ENCODE measurements around the gene PMPCA. TPM values are rescaled to one million over a fixed set of nuclear protein-coding genes. Genes with fewer than 3 reads are reported as not detected.
A peak's percentile ranks its signal among the peaks of the same experiment; 100 is the strongest.

Gene PMPCA
- total and polyA plus RNA-seq, 4 donors = 27.0 to 75.6 (median 41.6) TPM

DNA sequence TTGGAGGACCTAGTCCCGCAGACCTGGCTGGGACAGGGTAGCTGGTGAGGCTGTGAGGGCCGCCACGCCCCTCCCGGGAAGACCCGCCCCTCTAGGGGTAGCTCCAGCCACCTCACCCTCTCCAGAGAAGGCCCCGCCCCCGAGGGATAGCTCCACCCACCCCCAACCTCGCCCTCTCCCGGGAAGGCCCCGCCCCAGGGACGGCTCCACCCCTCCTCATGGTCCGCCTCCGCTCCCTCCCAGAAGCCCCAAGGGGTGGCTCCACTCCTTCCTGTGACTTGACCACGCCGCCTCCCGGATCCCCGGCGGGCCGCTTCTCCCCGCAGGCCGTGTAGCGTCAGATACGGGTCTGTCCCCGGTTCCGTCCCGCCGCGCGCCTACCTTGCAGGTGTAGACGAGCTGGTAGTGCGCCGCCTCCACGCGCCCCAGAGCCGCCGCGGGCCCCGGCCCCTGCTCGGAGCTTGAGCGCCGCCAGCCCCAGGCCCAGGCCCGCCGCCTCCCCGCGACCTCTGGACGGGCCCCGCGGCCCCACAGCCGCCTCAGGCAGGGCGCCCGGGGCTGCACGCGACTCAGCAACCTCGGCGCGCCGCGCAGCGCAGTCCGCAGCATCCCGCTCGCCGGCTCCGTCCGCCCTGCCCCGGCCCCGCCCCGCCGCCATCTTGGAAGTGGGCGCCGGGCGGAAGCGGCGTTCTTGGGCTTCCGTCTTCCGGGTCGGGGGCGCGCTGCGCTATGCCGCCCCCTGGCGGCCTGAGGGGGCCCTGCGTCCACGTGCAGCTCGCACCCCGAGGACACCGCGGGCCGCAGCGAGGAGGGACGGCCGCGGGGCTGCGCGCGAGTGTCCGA, 47.1 kb upstream of the PMPCA start, which contains the start of gene DNLZ (continued):
- TF ChIP-seq, protein P1, sequence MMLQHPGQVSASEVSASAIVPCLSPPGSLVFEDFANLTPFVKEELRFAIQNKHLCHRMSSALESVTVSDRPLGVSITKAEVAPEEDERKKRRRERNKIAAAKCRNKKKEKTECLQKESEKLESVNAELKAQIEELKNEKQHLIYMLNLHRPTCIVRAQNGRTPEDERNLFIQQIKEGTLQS (IDR thresholded peaks at IDR 0.05) = no peak
- TF ChIP-seq, protein P2, sequence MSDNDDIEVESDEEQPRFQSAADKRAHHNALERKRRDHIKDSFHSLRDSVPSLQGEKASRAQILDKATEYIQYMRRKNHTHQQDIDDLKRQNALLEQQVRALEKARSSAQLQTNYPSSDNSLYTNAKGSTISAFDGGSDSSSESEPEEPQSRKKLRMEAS (IDR thresholded peaks at IDR 0.05) = no peak
- TF ChIP-seq SP1 (IDR thresholded peaks at IDR 0.05) (peak; percentile 24), YY1 (IDR thresholded peaks at IDR 0.05) (peak; percentile 94)

DNA sequence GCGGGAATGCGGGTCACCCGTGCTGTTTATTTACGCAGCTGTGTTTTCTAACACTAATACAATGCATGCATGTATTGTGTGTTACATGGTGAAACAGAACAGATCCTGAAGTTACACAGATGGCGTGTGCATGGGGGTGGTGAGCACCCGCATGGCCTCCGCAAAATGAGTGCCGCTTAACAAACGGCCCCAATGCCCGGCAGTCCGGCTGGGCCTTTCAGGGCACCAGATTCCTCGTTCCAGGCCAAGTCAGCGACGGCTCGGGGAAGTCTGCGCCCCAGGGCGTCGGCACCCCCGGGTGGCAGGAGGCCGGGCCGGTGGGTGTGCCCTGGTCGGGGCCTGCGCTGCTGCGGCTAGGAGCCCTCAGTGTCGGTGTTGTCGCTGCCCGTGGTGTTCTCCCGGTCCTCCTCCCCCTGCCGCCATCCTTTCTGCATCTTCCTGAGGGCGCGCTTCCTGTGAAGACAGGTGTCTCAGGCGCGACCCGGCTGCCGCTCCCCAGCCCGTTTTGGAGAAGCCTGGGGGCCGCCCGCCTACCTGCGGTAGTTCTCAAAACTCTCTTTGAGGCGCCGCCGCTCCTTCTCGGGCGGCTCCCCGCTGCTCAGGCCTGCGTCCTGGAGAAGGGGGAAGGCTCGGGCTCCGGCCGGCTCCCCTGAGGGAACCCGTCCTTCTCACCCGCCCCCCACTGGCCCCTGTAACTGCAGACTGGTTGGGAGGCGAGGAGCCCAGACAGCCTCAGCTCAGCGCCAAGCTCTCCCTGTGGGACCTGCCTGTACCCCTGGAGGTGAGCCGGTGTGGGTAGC, 46.3 kb upstream of the PMPCA start:
- H3K4me1 ChIP-seq (ENCODE audit: control insufficient read depth in 4 of 4, insufficient read depth in 4 of 4, low read length in 3 of 4) = peaks cover 5 to 13% (median 6%) of the 10 kb centered on the region in 4 donors
- no peak for DNase-seq (ENCODE audit: low spot score)
- no peak for TF ChIP-seq NR2F2 (IDR thresholded peaks at IDR 0.05)
- TF ChIP-seq JUND (IDR thresholded peaks at IDR 0.05) = no peak
- TF ChIP-seq, protein P1 (IDR thresholded peaks at IDR 0.05) = no peak
- no peak for TF ChIP-seq RAD21 (IDR thresholded peaks at IDR 0.05)
- no peak for TF ChIP-seq CTCF (IDR thresholded peaks at IDR 0.05; ENCODE audit: low read depth, low read length, missing input control)
- no peak for TF ChIP-seq GABPA (IDR thresholded peaks at IDR 0.05 in 1 of 2, conservative IDR thresholded peaks at IDR 0.05 in 1 of 2)
- H3K27me3 ChIP-seq (ENCODE audit: control insufficient read depth in 4 of 4, insufficient read depth in 4 of 4, low read length in 3 of 4) = no peaks in the 10 kb centered on the region
- no peaks in the 10 kb centered on the region for H3K9me3 ChIP-seq (ENCODE audit: control insufficient read depth in 4 of 4, low read length in 3 of 4)
- H3K36me3 ChIP-seq (ENCODE audit: control insufficient read depth in 4 of 4, insufficient read depth in 3 of 4, low read depth in 1 of 4, low read length in 3 of 4) = peaks cover 0 to 3% (median 0%) of the 10 kb centered on the region in 4 donors
- peak overlapping the region in 1 of 3 donors; percentile 95 for H3K4me3 ChIP-seq (ENCODE audit: low read depth in 1 of 3, low read length in 3 of 3)
- no peak overlapping the region for H3K9ac ChIP-seq (ENCODE audit: low read depth in 1 of 2, low read length in 2 of 2)
- WGBS = 51% methylated on average over 54 of the region's 54 CpGs
- no peak overlapping the region for H3K27ac ChIP-seq (ENCODE audit: low read depth in 1 of 2, low read length in 2 of 2)

- H3K4me3 ChIP-seq (ENCODE audit: low read depth in 1 of 3, low read length in 3 of 3) = no peak overlapping the region
- H3K27me3 ChIP-seq (ENCODE audit: control insufficient read depth in 4 of 4, insufficient read depth in 4 of 4, low read length in 3 of 4) = no peaks in the 10 kb centered on the region
- peaks cover 5 to 13% (median 6%) of the 10 kb centered on the region in 4 donors for H3K4me1 ChIP-seq (ENCODE audit: control insufficient read depth in 4 of 4, insufficient read depth in 4 of 4, low read length in 3 of 4)
- H3K27ac ChIP-seq (ENCODE audit: low read depth in 1 of 2, low read length in 2 of 2) = no peak overlapping the region
- TF ChIP-seq FOXA1 (IDR thresholded peaks at IDR 0.05) (no peak), HNF4A (conservative IDR thresholded peaks at IDR 0.05) (no peak), HNF4G (IDR thresholded peaks at IDR 0.05) (no peak), GABPA (IDR thresholded peaks at IDR 0.05 in 1 of 2, conservative IDR thresholded peaks at IDR 0.05 in 1 of 2) (no peak), NR2F2 (IDR thresholded peaks at IDR 0.05) (no peak), EGR1 (IDR thresholded peaks at IDR 0.05; ENCODE audit: low read depth in 2 of 2) (no peak), RAD21 (IDR thresholded peaks at IDR 0.05) (no peak), SP1 (IDR thresholded peaks at IDR 0.05) (no peak)
- TF ChIP-seq, protein P2 (IDR thresholded peaks at IDR 0.05) = no peak
- TF ChIP-seq, protein P1 (IDR thresholded peaks at IDR 0.05) = no peak
- DNase-seq (ENCODE audit: low spot score) = peak; percentile 48
- no peaks in the 10 kb centered on the region for H3K9me3 ChIP-seq (ENCODE audit: control insufficient read depth in 4 of 4, low read length in 3 of 4)
- H3K36me3 ChIP-seq (ENCODE audit: control insufficient read depth in 4 of 4, insufficient read depth in 3 of 4, low read depth in 1 of 4, low read length in 3 of 4) = peaks cover 0 to 1% (median 0%) of the 10 kb centered on the region in 4 donors
- H3K9ac ChIP-seq (ENCODE audit: low read depth in 1 of 2, low read length in 2 of 2) = no peak overlapping the region
- WGBS = 84% methylated on average over 31 of the region's 31 CpGs
Measured at GRCh38 chr9:136364942-136365774, 45.3 kb upstream of the PMPCA start.

All from liver (tissue), 9 donors.